ENCODE measurements around the gene RGP1.

Gene RGP1

DNA sequence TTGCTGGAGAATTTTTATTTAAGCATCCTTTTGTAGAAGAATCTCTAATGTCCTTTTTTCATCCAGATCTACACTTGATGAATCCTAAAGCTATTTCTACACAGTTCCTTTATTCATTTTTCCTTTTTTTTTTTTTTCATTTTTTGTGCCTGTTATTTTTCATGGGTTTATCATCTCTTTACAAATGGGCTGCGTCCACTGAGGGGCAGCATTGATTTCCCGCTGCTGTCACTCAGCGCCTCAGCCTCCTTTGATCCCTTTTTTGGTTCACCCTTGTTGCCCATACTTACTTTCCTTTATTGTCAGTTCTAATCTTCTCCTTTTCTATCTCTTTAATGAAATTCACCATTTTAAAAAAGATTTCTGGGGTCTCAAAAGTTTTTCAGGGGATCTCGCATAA lies 10.7 kb downstream of the RGP1 start:
- Histone ChIP-seq H3K27ac (ENCODE audit: low read length) (no peak overlapping the region), H3K4me2 (ENCODE audit: low read depth, low read length) (no peak overlapping the region), H4K20me1 (ENCODE audit: insufficient read depth, low read length) (no peaks in the 10 kb centered on the region), H3K9ac (ENCODE audit: low read length) (no peak overlapping the region), H3K9me3 (replicated peaks; ENCODE audit: insufficient read depth, low read length) (no peaks in the 10 kb centered on the region), H3K4me3 (ENCODE audit: low read length) (no peak overlapping the region), H3K4me1 (ENCODE audit: low read length) (peaks cover 20% of the 10 kb centered on the region), H3K79me2 (ENCODE audit: low read length) (peaks cover 65% of the 10 kb centered on the region), H3F3A (ENCODE audit: insufficient read depth, low read length) (peaks cover 13% of the 10 kb centered on the region; the same call in 1 of the 2 replicates), H3K27me3 (replicated peaks; ENCODE audit: insufficient read depth, low read length) (no peaks in the 10 kb centered on the region), H2AFZ (ENCODE audit: low read length) (no peak overlapping the region), H3K36me3 (replicated peaks; ENCODE audit: insufficient read depth, low read length) (no peaks in the 10 kb centered on the region), H3K9me2 (replicated peaks; ENCODE audit: insufficient read depth, low read length) (no peaks in the 10 kb centered on the region)
- DNase-seq, result no peak
- TF ChIP-seq EZH2phosphoT487 (IDR thresholded peaks at IDR 0.05; ENCODE audit: low read length) (no peak), EZH2 (optimal IDR thresholded peaks at IDR 0.05; ENCODE audit: low read depth, low read length) (no peak)
- TF ChIP-seq, protein P1, sequence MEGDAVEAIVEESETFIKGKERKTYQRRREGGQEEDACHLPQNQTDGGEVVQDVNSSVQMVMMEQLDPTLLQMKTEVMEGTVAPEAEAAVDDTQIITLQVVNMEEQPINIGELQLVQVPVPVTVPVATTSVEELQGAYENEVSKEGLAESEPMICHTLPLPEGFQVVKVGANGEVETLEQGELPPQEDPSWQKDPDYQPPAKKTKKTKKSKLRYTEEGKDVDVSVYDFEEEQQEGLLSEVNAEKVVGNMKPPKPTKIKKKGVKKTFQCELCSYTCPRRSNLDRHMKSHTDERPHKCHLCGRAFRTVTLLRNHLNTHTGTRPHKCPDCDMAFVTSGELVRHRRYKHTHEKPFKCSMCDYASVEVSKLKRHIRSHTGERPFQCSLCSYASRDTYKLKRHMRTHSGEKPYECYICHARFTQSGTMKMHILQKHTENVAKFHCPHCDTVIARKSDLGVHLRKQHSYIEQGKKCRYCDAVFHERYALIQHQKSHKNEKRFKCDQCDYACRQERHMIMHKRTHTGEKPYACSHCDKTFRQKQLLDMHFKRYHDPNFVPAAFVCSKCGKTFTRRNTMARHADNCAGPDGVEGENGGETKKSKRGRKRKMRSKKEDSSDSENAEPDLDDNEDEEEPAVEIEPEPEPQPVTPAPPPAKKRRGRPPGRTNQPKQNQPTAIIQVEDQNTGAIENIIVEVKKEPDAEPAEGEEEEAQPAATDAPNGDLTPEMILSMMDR (IDR thresholded peaks at IDR 0.05; ENCODE audit: low read length), result no peak

DNA sequence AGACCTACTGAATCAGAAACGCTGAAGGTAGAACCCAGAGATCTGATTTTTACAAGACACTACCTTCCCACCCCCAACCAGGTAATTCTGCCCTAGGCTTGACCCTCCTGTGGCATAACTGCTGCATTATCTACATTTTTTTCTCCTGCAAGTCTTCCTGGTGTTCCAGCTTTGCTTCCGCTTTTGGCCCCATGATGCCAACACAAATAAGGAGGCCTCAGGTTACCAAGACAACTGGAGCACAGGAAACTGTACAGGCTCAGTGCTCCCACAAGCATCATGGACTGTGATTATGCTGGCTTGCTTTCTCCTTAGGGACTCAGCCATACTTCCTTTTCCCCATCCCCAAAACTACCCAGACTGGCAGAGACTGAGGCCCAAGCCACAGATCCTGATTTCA lies 11.6 kb downstream of the RGP1 start:
- H3K27ac ChIP-seq (ENCODE audit: low read length), result no peak overlapping the region
- H4K20me1 ChIP-seq (ENCODE audit: insufficient read depth, low read length), result no peaks in the 10 kb centered on the region
- H2AFZ ChIP-seq (ENCODE audit: low read length), result no peak overlapping the region
- H3K79me2 ChIP-seq (ENCODE audit: low read length), result peaks cover 69% of the 10 kb centered on the region
- no peaks in the 10 kb centered on the region for H3K9me3 ChIP-seq (replicated peaks; ENCODE audit: insufficient read depth, low read length)
- peaks cover 20% of the 10 kb centered on the region for H3K4me1 ChIP-seq (ENCODE audit: low read length)
- H3K4me3 ChIP-seq (ENCODE audit: low read length), result no peak overlapping the region
- no peaks in the 10 kb centered on the region for H3K36me3 ChIP-seq (replicated peaks; ENCODE audit: insufficient read depth, low read length)
- DNase-seq, result no peak
- H3F3A ChIP-seq (ENCODE audit: insufficient read depth, low read length), result peaks cover 13% of the 10 kb centered on the region; the same call in 1 of the 2 replicates
- no peaks in the 10 kb centered on the region for H3K27me3 ChIP-seq (replicated peaks; ENCODE audit: insufficient read depth, low read length)
- no peak overlapping the region for H3K4me2 ChIP-seq (ENCODE audit: low read depth, low read length)
- H3K9me2 ChIP-seq (replicated peaks; ENCODE audit: insufficient read depth, low read length), result no peaks in the 10 kb centered on the region
- no peak overlapping the region for H3K9ac ChIP-seq (ENCODE audit: low read length)
- no peak for TF ChIP-seq EZH2phosphoT487 (IDR thresholded peaks at IDR 0.05; ENCODE audit: low read length)
- TF ChIP-seq EZH2 (optimal IDR thresholded peaks at IDR 0.05; ENCODE audit: low read depth, low read length), result no peak
- TF ChIP-seq, protein P1 (IDR thresholded peaks at IDR 0.05; ENCODE audit: low read length), result no peak

DNA sequence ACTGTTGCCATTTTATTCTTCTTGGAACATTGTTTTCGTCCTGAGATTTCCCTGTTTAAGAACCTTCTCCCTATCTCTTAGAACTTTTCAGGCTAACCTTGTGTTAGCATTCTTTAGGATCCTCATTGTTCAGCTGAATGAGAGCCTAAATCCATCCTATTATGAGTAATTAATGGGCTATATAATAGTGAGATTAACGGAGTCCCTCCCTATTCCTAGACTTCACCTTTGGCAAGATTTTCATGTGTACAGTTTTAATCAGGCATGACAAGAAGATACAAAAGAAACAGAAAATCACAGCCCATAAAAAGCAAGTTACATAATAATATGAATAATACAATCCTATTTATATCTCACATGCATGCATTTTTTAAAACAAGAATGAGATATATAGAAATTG lies 14.1 kb downstream of the RGP1 start:
- no peak for DNase-seq
- H2AFZ ChIP-seq (ENCODE audit: low read length), result no peak overlapping the region
- H3K9ac ChIP-seq (ENCODE audit: low read length), result no peak overlapping the region
- no peak overlapping the region for H3K4me2 ChIP-seq (ENCODE audit: low read depth, low read length)
- H3K79me2 ChIP-seq (ENCODE audit: low read length), result peaks cover 63% of the 10 kb centered on the region
- H3F3A ChIP-seq (ENCODE audit: insufficient read depth, low read length), result no peaks in the 10 kb centered on the region
- no peaks in the 10 kb centered on the region for H3K36me3 ChIP-seq (replicated peaks; ENCODE audit: insufficient read depth, low read length)
- peaks cover 10% of the 10 kb centered on the region; the same call in 1 of the 2 replicates for H3K4me1 ChIP-seq (ENCODE audit: low read length)
- H4K20me1 ChIP-seq (ENCODE audit: insufficient read depth, low read length), result no peaks in the 10 kb centered on the region
- TF ChIP-seq, protein P1 (IDR thresholded peaks at IDR 0.05; ENCODE audit: low read length), result no peak
- no peak for TF ChIP-seq EZH2 (optimal IDR thresholded peaks at IDR 0.05; ENCODE audit: low read depth, low read length)
- TF ChIP-seq EZH2phosphoT487 (IDR thresholded peaks at IDR 0.05; ENCODE audit: low read length), result no peak
- H3K27me3 ChIP-seq (replicated peaks; ENCODE audit: insufficient read depth, low read length), result no peaks in the 10 kb centered on the region
- H3K9me2 ChIP-seq (replicated peaks; ENCODE audit: insufficient read depth, low read length), result no peaks in the 10 kb centered on the region
- H3K9me3 ChIP-seq (replicated peaks; ENCODE audit: insufficient read depth, low read length), result no peaks in the 10 kb centered on the region
- H3K27ac ChIP-seq (ENCODE audit: low read length), result no peak overlapping the region
- no peak overlapping the region for H3K4me3 ChIP-seq (ENCODE audit: low read length)
